Colonic mucosa (tissue), 4 donors: Measurements from ENCODE around the gene FAAP20. TPM values are rescaled to one million over a fixed set of nuclear protein-coding genes. Genes with fewer than 3 reads are reported as not detected.

ENCODE experiments used
- DNase-seq: peaks from one replicate; pipeline ENCODE4 v3.0.0-alpha.2; 2020
- H3K27ac ChIP-seq: fragments of 200-600 bp; one replicate; pipeline ENCODE4 v1.8.0; 2021
- H3K27me3 ChIP-seq: fragments of 200-600 bp; one replicate; pipeline ENCODE4 v1.8.0; 2021
- H3K36me3 ChIP-seq: fragments of 200-600 bp; one replicate; pipeline ENCODE4 v1.8.0; 2021
- H3K4me1 ChIP-seq: fragments of 200-600 bp; one replicate; pipeline ENCODE4 v1.8.0; 2021; ENCODE audit warnings: mild to moderate bottlenecking
- H3K4me3 ChIP-seq: fragments of 200-600 bp; one replicate; pipeline ENCODE4 v1.8.0; 2021
- H3K9ac ChIP-seq, 2 donors: one replicate each; pipeline ENCODE4 v1.7.0; 2013; ENCODE audit warnings: control low read depth in 2 of 2, low read depth in 2 of 2, low read length in 2 of 2
- H3K9me3 ChIP-seq: fragments of 200-600 bp; one replicate; pipeline ENCODE4 v1.8.0; 2021
- CTCF ChIP-seq: fragments of 200-600 bp; IDR thresholded peaks from one replicate; pipeline ENCODE4 v1.8.0; 2022; ENCODE audit warnings: antibody characterized with exemption, mild to moderate bottlenecking
- intact Hi-C: fragments of 100-400 bp; cut with DNase I; formaldehyde crosslinking; loops from one replicate; pipeline ENCODE4 v1.14.1; 2022
- total RNA-seq, 2 donors: library from RNA; stranded (reverse); fragmentation: NEBNext Ultra II Directional in 1 of 2; extraction: Animal tissue kit (Norgen Biotek cat#: 25700) in 1 of 2; gene quantifications; one replicate each; pipeline ENCODE4 v1.2.1, GENCODE V29; 2021
- donor health status: healthy.
- donor health status: DM: no; HTN: no; CAD: no.
- donor health status: DM: no; HTN: no; CAD: no.

FAAP20 gene
- total RNA-seq, 2 donors from 2014 or later: 29.9 to 53.7 TPM

DNA sequence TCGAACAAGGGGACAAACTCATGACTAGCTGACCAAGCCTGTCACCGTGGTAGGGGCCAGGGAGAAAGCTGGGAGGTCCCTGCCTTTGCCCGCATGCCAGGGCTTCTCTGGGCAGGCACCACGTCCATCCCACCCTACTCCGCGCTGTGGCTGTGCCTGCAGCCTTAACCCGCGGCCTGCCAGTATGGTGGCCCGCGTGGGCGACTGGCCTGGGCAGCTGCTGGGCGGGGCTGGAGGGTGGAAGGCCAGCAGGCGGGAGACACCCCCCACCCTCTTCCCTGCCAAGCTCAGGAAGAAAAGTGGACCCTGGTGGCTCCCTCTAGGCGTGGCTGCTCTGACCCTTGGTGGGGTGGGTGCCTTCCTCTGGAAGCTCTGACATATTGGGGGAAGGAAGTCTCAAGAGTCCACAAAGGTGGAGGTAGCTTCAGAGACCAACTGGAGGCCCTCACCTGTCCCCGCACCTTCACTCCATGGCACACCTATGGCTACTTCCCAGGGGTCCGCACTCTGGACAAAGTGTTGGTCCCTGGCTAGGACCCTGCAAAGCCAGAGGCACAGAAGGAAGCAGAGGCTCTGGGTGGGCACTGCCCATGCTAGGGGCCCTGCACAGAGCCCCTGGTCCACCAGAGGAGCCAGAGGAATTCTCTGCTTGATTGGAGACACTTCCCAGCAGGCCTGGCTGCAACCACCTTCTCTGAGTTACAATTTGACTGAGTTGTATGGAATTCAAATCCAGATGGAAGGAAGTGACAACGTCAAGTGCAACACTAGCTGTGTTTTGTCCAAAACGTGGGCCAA is 30.3 kb upstream of the FAAP20 start:
- Histone ChIP-seq H3K4me3 (no peak overlapping the region), H3K9ac (no peak overlapping the region), H3K9me3 (no peaks in the 10 kb centered on the region), H3K4me1 (no peaks in the 10 kb centered on the region), H3K27me3 (no peaks in the 10 kb centered on the region), H3K36me3 (no peaks in the 10 kb centered on the region), H3K27ac (no peak overlapping the region)
- no peak for TF ChIP-seq CTCF
- intact Hi-C loops: no loop called here
- no peak for DNase-seq

DNA sequence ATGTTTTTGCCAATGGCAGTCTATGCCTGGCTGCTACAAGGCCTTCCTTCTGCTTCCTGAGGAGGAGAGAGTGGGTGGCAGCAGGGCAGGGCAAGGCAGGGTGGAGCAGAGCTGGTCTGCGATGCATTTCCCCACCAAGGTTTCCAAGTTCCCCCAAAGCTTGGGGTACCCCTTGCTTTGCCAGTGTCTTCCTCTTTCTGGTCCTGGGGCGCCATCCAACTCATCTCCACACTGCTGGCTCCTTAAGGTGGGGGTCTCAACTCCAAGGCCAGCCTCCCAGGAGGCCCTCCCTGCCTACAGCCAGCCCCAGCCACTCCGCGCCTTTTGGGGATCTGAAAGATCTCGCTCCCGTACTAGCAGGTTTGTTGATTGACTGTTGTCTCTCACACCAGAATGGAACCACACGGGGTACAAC is 29.6 kb upstream of the FAAP20 start:
- Histone ChIP-seq H3K4me1 (no peaks in the 10 kb centered on the region), H3K36me3 (no peaks in the 10 kb centered on the region), H3K27me3 (no peaks in the 10 kb centered on the region), H3K27ac (no peak overlapping the region), H3K9ac (no peak overlapping the region), H3K9me3 (no peaks in the 10 kb centered on the region), H3K4me3 (no peak overlapping the region)
- DNase-seq: no peak
- intact Hi-C loops: no loop called here
- no peak for TF ChIP-seq CTCF

DNA sequence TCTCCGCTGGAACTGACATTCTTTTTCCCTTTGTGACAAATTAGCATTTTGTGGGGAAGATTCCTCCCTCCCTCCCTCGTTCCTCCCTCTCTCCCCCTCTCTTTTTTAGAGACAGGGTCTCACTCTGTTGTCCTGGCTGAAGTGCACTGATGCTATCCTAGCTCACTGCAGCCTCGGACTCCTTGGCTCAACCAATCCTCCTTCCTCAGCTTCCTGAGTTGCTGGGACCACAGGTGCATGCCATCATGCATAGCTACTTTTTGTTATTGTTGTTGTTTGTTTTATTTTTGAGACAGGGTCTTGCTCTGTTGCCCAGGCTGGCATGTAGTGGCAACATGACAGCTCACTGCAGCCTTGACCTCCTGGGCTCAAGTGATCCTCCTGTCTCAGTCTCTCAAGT is 26.7 kb upstream of the FAAP20 start:
- no peaks in the 10 kb centered on the region for H3K27me3 ChIP-seq
- DNase-seq: no peak
- H3K4me3 ChIP-seq: no peak overlapping the region
- no peaks in the 10 kb centered on the region for H3K36me3 ChIP-seq
- TF ChIP-seq CTCF: no peak
- no peak overlapping the region for H3K9ac ChIP-seq
- H3K9me3 ChIP-seq: no peaks in the 10 kb centered on the region
- intact Hi-C loops: no loop called here
- no peaks in the 10 kb centered on the region for H3K4me1 ChIP-seq
- no peak overlapping the region for H3K27ac ChIP-seq

- no peaks in the 10 kb centered on the region for H3K9me3 ChIP-seq
- no peak overlapping the region for H3K4me3 ChIP-seq
- no peak overlapping the region for H3K9ac ChIP-seq
- H3K36me3 ChIP-seq: no peaks in the 10 kb centered on the region
- peaks cover 8% of the 10 kb centered on the region for H3K4me1 ChIP-seq
- intact Hi-C loops: no loop called here
- no peak for TF ChIP-seq CTCF
- no peaks in the 10 kb centered on the region for H3K27me3 ChIP-seq
- DNase-seq: no peak
- no peak overlapping the region for H3K27ac ChIP-seq
Observed at GRCh38 chr1:2216767-2217058, 22.1 kb upstream of the FAAP20 start.

- no peaks in the 10 kb centered on the region for H3K27me3 ChIP-seq
- DNase-seq: no peak
- H3K9ac ChIP-seq: peak overlapping the region in 1 of 2 donors; percentile 12
- intact Hi-C loops: no loop called here
- H3K36me3 ChIP-seq: no peaks in the 10 kb centered on the region
- no peaks in the 10 kb centered on the region for H3K9me3 ChIP-seq
- H3K27ac ChIP-seq: no peak overlapping the region
- H3K4me3 ChIP-seq: no peak overlapping the region
- TF ChIP-seq CTCF: no peak
- peaks cover 8% of the 10 kb centered on the region for H3K4me1 ChIP-seq
Observed at GRCh38 chr1:2215909-2216766, 21.6 kb upstream of the FAAP20 start.
